ENCODE data around the gene MLLT10. TPM values are rescaled to one million over a fixed set of nuclear protein-coding genes. Genes with fewer than 3 reads are reported as not detected.

MLLT10 gene
- total and polyA plus RNA-seq, 9 donors, result 20.7 to 30.6 (median 25.5) TPM

- Histone ChIP-seq H3K4me1 (ENCODE audit: control insufficient read depth, insufficient read depth, low read length) (no peaks in the 10 kb centered on the region), H3K27ac (ENCODE audit: low read length) (no peak overlapping the region), H3K27me3 (ENCODE audit: control insufficient read depth, insufficient read depth, low read length) (no peaks in the 10 kb centered on the region), H3K9me3 (replicated peaks; ENCODE audit: control insufficient read depth, low read depth, low read length) (no peaks in the 10 kb centered on the region), H3K36me3 (ENCODE audit: control insufficient read depth, insufficient read depth, low read length) (peaks cover 2% of the 10 kb centered on the region), H3K4me3 (ENCODE audit: low read length) (no peak overlapping the region)
- no peak for DNase-seq
Measured at GRCh38 chr10:21689881-21690280, 155.8 kb downstream of the MLLT10 start.

GRCh38 chr10:21692916-21693315 is 158.9 kb downstream of the MLLT10 start:
- H3K4me1 ChIP-seq (ENCODE audit: control insufficient read depth, insufficient read depth, low read length), result no peaks in the 10 kb centered on the region
- peaks cover 4% of the 10 kb centered on the region for H3K36me3 ChIP-seq (ENCODE audit: control insufficient read depth, insufficient read depth, low read length)
- no CpG with 5 or more reads among the region's 1 CpG for WGBS (ENCODE audit: insufficient coverage)
- no peak overlapping the region for H3K27ac ChIP-seq (ENCODE audit: low read length)
- no peak overlapping the region for H3K4me3 ChIP-seq (ENCODE audit: low read length)
- H3K9me3 ChIP-seq (replicated peaks; ENCODE audit: control insufficient read depth, low read depth, low read length), result no peaks in the 10 kb centered on the region
- H3K27me3 ChIP-seq (ENCODE audit: control insufficient read depth, insufficient read depth, low read length), result no peaks in the 10 kb centered on the region
- DNase-seq, result no peak

GRCh38 chr10:21693418-21693817 is 159.4 kb downstream of the MLLT10 start:
- H3K27ac ChIP-seq (ENCODE audit: low read length), result no peak overlapping the region
- no peak overlapping the region for H3K4me3 ChIP-seq (ENCODE audit: low read length)
- H3K27me3 ChIP-seq (ENCODE audit: control insufficient read depth, insufficient read depth, low read length), result no peaks in the 10 kb centered on the region
- no peaks in the 10 kb centered on the region for H3K4me1 ChIP-seq (ENCODE audit: control insufficient read depth, insufficient read depth, low read length)
- H3K36me3 ChIP-seq (ENCODE audit: control insufficient read depth, insufficient read depth, low read length), result peaks cover 4% of the 10 kb centered on the region
- 80% methylated on average over 1 of the region's 5 CpGs for WGBS (ENCODE audit: insufficient coverage)
- DNase-seq, result no peak
- H3K9me3 ChIP-seq (replicated peaks; ENCODE audit: control insufficient read depth, low read depth, low read length), result no peaks in the 10 kb centered on the region

- DNase-seq, result peak; percentile 11
- no peaks in the 10 kb centered on the region for H3K27me3 ChIP-seq (ENCODE audit: control insufficient read depth, insufficient read depth, low read length)
- H3K36me3 ChIP-seq (ENCODE audit: control insufficient read depth, insufficient read depth, low read length), result peaks cover 4% of the 10 kb centered on the region
- H3K27ac ChIP-seq (ENCODE audit: low read length), result no peak overlapping the region
- 86% methylated on average over 1 of the region's 3 CpGs for WGBS (ENCODE audit: insufficient coverage)
- no peak overlapping the region for H3K4me3 ChIP-seq (ENCODE audit: low read length)
- H3K9me3 ChIP-seq (replicated peaks; ENCODE audit: control insufficient read depth, low read depth, low read length), result peaks cover 5% of the 10 kb centered on the region
- H3K4me1 ChIP-seq (ENCODE audit: control insufficient read depth, insufficient read depth, low read length), result no peaks in the 10 kb centered on the region
Measured at GRCh38 chr10:21694631-21695030, 160.6 kb downstream of the MLLT10 start.

- Histone ChIP-seq H3K4me1 (ENCODE audit: control insufficient read depth, insufficient read depth, low read length) (no peaks in the 10 kb centered on the region), H3K27ac (ENCODE audit: low read length) (no peak overlapping the region), H3K27me3 (ENCODE audit: control insufficient read depth, insufficient read depth, low read length) (no peaks in the 10 kb centered on the region), H3K9me3 (replicated peaks; ENCODE audit: control insufficient read depth, low read depth, low read length) (peaks cover 17% of the 10 kb centered on the region), H3K36me3 (ENCODE audit: control insufficient read depth, insufficient read depth, low read length) (peaks cover 4% of the 10 kb centered on the region), H3K4me3 (ENCODE audit: low read length) (no peak overlapping the region)
- no peak for DNase-seq
Measured at GRCh38 chr10:21696302-21696701, 162.3 kb downstream of the MLLT10 start.

- H3K27ac ChIP-seq (ENCODE audit: low read length), result no peak overlapping the region
- H3K9me3 ChIP-seq (replicated peaks; ENCODE audit: control insufficient read depth, low read depth, low read length), result peaks cover 19% of the 10 kb centered on the region
- H3K27me3 ChIP-seq (ENCODE audit: control insufficient read depth, insufficient read depth, low read length), result no peaks in the 10 kb centered on the region
- DNase-seq, result no peak
- H3K4me3 ChIP-seq (ENCODE audit: low read length), result no peak overlapping the region
- no peaks in the 10 kb centered on the region for H3K4me1 ChIP-seq (ENCODE audit: control insufficient read depth, insufficient read depth, low read length)
- WGBS (ENCODE audit: insufficient coverage), result no CpG with 5 or more reads among the region's 3 CpGs
- peaks cover 4% of the 10 kb centered on the region for H3K36me3 ChIP-seq (ENCODE audit: control insufficient read depth, insufficient read depth, low read length)
Measured at GRCh38 chr10:21699575-21699974, 165.5 kb downstream of the MLLT10 start.

- Histone ChIP-seq H3K4me1 (ENCODE audit: control insufficient read depth, insufficient read depth, low read length) (peaks cover 2% of the 10 kb centered on the region), H3K4me3 (ENCODE audit: low read length) (no peak overlapping the region), H3K27me3 (ENCODE audit: control insufficient read depth, insufficient read depth, low read length) (no peaks in the 10 kb centered on the region), H3K27ac (ENCODE audit: low read length) (no peak overlapping the region), H3K9me3 (replicated peaks; ENCODE audit: control insufficient read depth, low read depth, low read length) (peaks cover 19% of the 10 kb centered on the region), H3K36me3 (ENCODE audit: control insufficient read depth, insufficient read depth, low read length) (no peaks in the 10 kb centered on the region)
- DNase-seq, result no peak
- WGBS (ENCODE audit: insufficient coverage), result no CpG with 5 or more reads among the region's 2 CpGs
Measured at GRCh38 chr10:21700474-21700873, 166.4 kb downstream of the MLLT10 start.

- no peak for DNase-seq
- Histone ChIP-seq H3K27me3 (ENCODE audit: control insufficient read depth, insufficient read depth, low read length) (no peaks in the 10 kb centered on the region), H3K36me3 (ENCODE audit: control insufficient read depth, insufficient read depth, low read length) (no peaks in the 10 kb centered on the region), H3K27ac (ENCODE audit: low read length) (no peak overlapping the region), H3K4me1 (ENCODE audit: control insufficient read depth, insufficient read depth, low read length) (peaks cover 2% of the 10 kb centered on the region), H3K9me3 (replicated peaks; ENCODE audit: control insufficient read depth, low read depth, low read length) (peaks cover 19% of the 10 kb centered on the region), H3K4me3 (ENCODE audit: low read length) (no peak overlapping the region)
- no CpG with 5 or more reads among the region's 2 CpGs for WGBS (ENCODE audit: insufficient coverage)
Measured at GRCh38 chr10:21702633-21703111, 168.6 kb downstream of the MLLT10 start.

- Histone ChIP-seq H3K4me3 (ENCODE audit: low read length) (no peak overlapping the region), H3K27ac (ENCODE audit: low read length) (no peak overlapping the region), H3K9me3 (replicated peaks; ENCODE audit: control insufficient read depth, low read depth, low read length) (peaks cover 9% of the 10 kb centered on the region), H3K36me3 (ENCODE audit: control insufficient read depth, insufficient read depth, low read length) (no peaks in the 10 kb centered on the region), H3K27me3 (ENCODE audit: control insufficient read depth, insufficient read depth, low read length) (no peaks in the 10 kb centered on the region), H3K4me1 (ENCODE audit: control insufficient read depth, insufficient read depth, low read length) (peaks cover 2% of the 10 kb centered on the region)
- WGBS (ENCODE audit: insufficient coverage), result 100% methylated on average over 3 of the region's 5 CpGs
- no peak for DNase-seq
Measured at GRCh38 chr10:21705142-21705827, 171.3 kb downstream of the MLLT10 start.

- Histone ChIP-seq H3K36me3 (ENCODE audit: control insufficient read depth, insufficient read depth, low read length) (no peaks in the 10 kb centered on the region), H3K4me1 (ENCODE audit: control insufficient read depth, insufficient read depth, low read length) (peaks cover 2% of the 10 kb centered on the region), H3K27me3 (ENCODE audit: control insufficient read depth, insufficient read depth, low read length) (no peaks in the 10 kb centered on the region), H3K9me3 (replicated peaks; ENCODE audit: control insufficient read depth, low read depth, low read length) (peaks cover 4% of the 10 kb centered on the region), H3K27ac (ENCODE audit: low read length) (no peak overlapping the region), H3K4me3 (ENCODE audit: low read length) (no peak overlapping the region)
- DNase-seq, result peak; percentile 11
- WGBS (ENCODE audit: insufficient coverage), result no CpG with 5 or more reads among the region's 2 CpGs
Measured at GRCh38 chr10:21705828-21706176, 171.8 kb downstream of the MLLT10 start.

GRCh38 chr10:21707498-21707897 is 173.5 kb downstream of the MLLT10 start:
- H3K36me3 ChIP-seq (ENCODE audit: control insufficient read depth, insufficient read depth, low read length), result peaks cover 2% of the 10 kb centered on the region
- no CpG with 5 or more reads among the region's 3 CpGs for WGBS (ENCODE audit: insufficient coverage)
- H3K9me3 ChIP-seq (replicated peaks; ENCODE audit: control insufficient read depth, low read depth, low read length), result no peaks in the 10 kb centered on the region
- peaks cover 4% of the 10 kb centered on the region for H3K4me1 ChIP-seq (ENCODE audit: control insufficient read depth, insufficient read depth, low read length)
- H3K4me3 ChIP-seq (ENCODE audit: low read length), result no peak overlapping the region
- no peak for DNase-seq
- H3K27me3 ChIP-seq (ENCODE audit: control insufficient read depth, insufficient read depth, low read length), result no peaks in the 10 kb centered on the region
- no peak overlapping the region for H3K27ac ChIP-seq (ENCODE audit: low read length)
